Measurements from ENCODE around the gene MLF2.

- TF ChIP-seq CTCF (conservative IDR thresholded peaks at IDR 0.05) (no peak), ZFX (IDR thresholded peaks at IDR 0.05) (no peak)
Observed at GRCh38 chr12:6779708-6780432, 26.9 kb upstream of the MLF2 start.
